ENCODE results near the gene FTMT. TPM values are rescaled to one million over a fixed set of nuclear protein-coding genes. Genes with fewer than 3 reads are reported as not detected.

FTMT gene
- total RNA-seq, 4 donors from 2014 or later: not detected

GRCh38 chr5:121833617-121834016 is 18.1 kb upstream of the FTMT start:
- Histone ChIP-seq H3K9me3 (no peaks in the 10 kb centered on the region), H3K4me3 (no peak overlapping the region), H3K27me3 (no peaks in the 10 kb centered on the region), H3K4me1 (no peaks in the 10 kb centered on the region), H3K27ac (no peak overlapping the region), H3K36me3 (no peaks in the 10 kb centered on the region)
- DNase-seq (no peak), ATAC-seq (no peak)
- no peak for TF ChIP-seq CTCF (IDR thresholded peaks at IDR 0.05 in 4 of 5, conservative IDR thresholded peaks at IDR 0.05 in 1 of 5)
- TF ChIP-seq POLR2A (IDR thresholded peaks at IDR 0.05): no peak
- in situ Hi-C loops (cut with MboI; ENCODE audit: low sequenced_read_pairs in 4 of 4): no loop called here
- intact Hi-C loops (cut with DNase I; ENCODE audit: low total_unique reads): no loop called here

GRCh38 chr5:121834021-121834420 is 17.7 kb upstream of the FTMT start:
- Histone ChIP-seq H3K27me3 (no peaks in the 10 kb centered on the region), H3K4me1 (no peaks in the 10 kb centered on the region), H3K4me3 (no peak overlapping the region), H3K36me3 (no peaks in the 10 kb centered on the region), H3K27ac (no peak overlapping the region), H3K9me3 (no peaks in the 10 kb centered on the region)
- intact Hi-C loops (cut with DNase I; ENCODE audit: low total_unique reads): no loop called here
- in situ Hi-C loops (cut with MboI; ENCODE audit: low sequenced_read_pairs in 4 of 4): no loop called here
- ATAC-seq: no peak
- TF ChIP-seq POLR2A (IDR thresholded peaks at IDR 0.05) (no peak), CTCF (IDR thresholded peaks at IDR 0.05 in 4 of 5, conservative IDR thresholded peaks at IDR 0.05 in 1 of 5) (no peak)
- no peak for DNase-seq

GRCh38 chr5:121841892-121842291 is 9.8 kb upstream of the FTMT start:
- no peaks in the 10 kb centered on the region for H3K27me3 ChIP-seq
- no peak for TF ChIP-seq CTCF (IDR thresholded peaks at IDR 0.05 in 4 of 5, conservative IDR thresholded peaks at IDR 0.05 in 1 of 5)
- no peak for TF ChIP-seq POLR2A (IDR thresholded peaks at IDR 0.05)
- no peak overlapping the region for H3K27ac ChIP-seq
- no peak overlapping the region for H3K4me3 ChIP-seq
- no peaks in the 10 kb centered on the region for H3K9me3 ChIP-seq
- ATAC-seq: no peak
- in situ Hi-C loops (cut with MboI; ENCODE audit: low sequenced_read_pairs in 4 of 4) (no loop called here), intact Hi-C loops (cut with DNase I; ENCODE audit: low total_unique reads) (no loop called here)
- no peaks in the 10 kb centered on the region for H3K4me1 ChIP-seq
- H3K36me3 ChIP-seq: no peaks in the 10 kb centered on the region
- DNase-seq: no peak

GRCh38 chr5:121850272-121850671 is 1.4 kb upstream of the FTMT start:
- no peak for TF ChIP-seq POLR2A (IDR thresholded peaks at IDR 0.05)
- no peak overlapping the region for H3K4me3 ChIP-seq
- H3K4me1 ChIP-seq: no peaks in the 10 kb centered on the region
- no peak overlapping the region for H3K27ac ChIP-seq
- H3K9me3 ChIP-seq: no peaks in the 10 kb centered on the region
- H3K36me3 ChIP-seq: no peaks in the 10 kb centered on the region
- ATAC-seq (no peak), DNase-seq (no peak)
- in situ Hi-C loops (cut with MboI; ENCODE audit: low sequenced_read_pairs in 4 of 4) (no loop called here), intact Hi-C loops (cut with DNase I; ENCODE audit: low total_unique reads) (no loop called here)
- no peaks in the 10 kb centered on the region for H3K27me3 ChIP-seq

GRCh38 chr5:121853850-121854249 is 2.2 kb downstream of the FTMT start:
- in situ Hi-C loops (cut with MboI; ENCODE audit: low sequenced_read_pairs in 4 of 4): no loop called here
- no peak overlapping the region for H3K27ac ChIP-seq
- DNase-seq (no peak), ATAC-seq (no peak)
- TF ChIP-seq POLR2A (IDR thresholded peaks at IDR 0.05) (no peak), CTCF (IDR thresholded peaks at IDR 0.05 in 4 of 5, conservative IDR thresholded peaks at IDR 0.05 in 1 of 5) (no peak)
- H3K4me1 ChIP-seq: no peaks in the 10 kb centered on the region
- no peaks in the 10 kb centered on the region for H3K9me3 ChIP-seq
- H3K36me3 ChIP-seq: no peaks in the 10 kb centered on the region
- intact Hi-C loops (cut with DNase I; ENCODE audit: low total_unique reads): no loop called here
- H3K27me3 ChIP-seq: no peaks in the 10 kb centered on the region
- no peak overlapping the region for H3K4me3 ChIP-seq

All from gastrocnemius medialis (tissue), 4 donors.